Heart right ventricle (tissue), 16 donors: ENCODE data around the gene PLEKHA1. TPM values are rescaled to one million over a fixed set of nuclear protein-coding genes. Genes with fewer than 3 reads are reported as not detected.

Experiments used
- ATAC-seq, 8 donors: fragments of 200-7000 bp; cut with Tn5 transposase; one replicate each; pipeline ENCODE4 v1.9.1; 2020; ENCODE audit warnings: mild to moderate bottlenecking in 8 of 8, moderate library complexity in 8 of 8, moderate number of reproducible peaks in 1 of 8
- DNase-seq, 2 donors: peaks; one replicate each; pipeline ENCODE4 v3.0.0-alpha.2; 2020
- H3K27ac ChIP-seq, 10 donors: fragments of 200-600 bp; sonication (generic) in 2 of 10; one replicate each; pipeline versions ENCODE4 v1.5.0 to v1.8.0; 2020 to 2022; ENCODE audit warnings: mild to moderate bottlenecking in 3 of 10
- H3K27me3 ChIP-seq, 7 donors: fragments of 200-600 bp; one replicate each; pipeline ENCODE4 v1.8.0; 2021 to 2022; ENCODE audit warnings: mild to moderate bottlenecking in 2 of 7
- H3K36me3 ChIP-seq, 9 donors: fragments of 200-600 bp; sonication (generic) in 1 of 9; one replicate each; pipeline versions ENCODE4 v1.5.0 to v1.8.0; 2020 to 2022; ENCODE audit warnings: mild to moderate bottlenecking in 2 of 9
- H3K4me1 ChIP-seq, 9 donors: fragments of 200-600 bp; sonication (generic) in 1 of 9; one replicate each; pipeline versions ENCODE4 v1.5.0 to v1.8.0; 2020 to 2022; ENCODE audit warnings: mild to moderate bottlenecking in 4 of 9
- H3K4me3 ChIP-seq, 10 donors: fragments of 200-600 bp; sonication (generic) in 2 of 10; one replicate each; pipeline versions ENCODE4 v1.5.0 to v1.8.0; 2020 to 2022; ENCODE audit warnings: mild to moderate bottlenecking in 7 of 10, moderate library complexity in 2 of 10
- H3K9me3 ChIP-seq, 11 donors: fragments of 200-600 bp in 10 of 11; sonication (generic) in 2 of 11; one replicate each; pipeline versions ENCODE4 v1.5.0 to v1.8.0; 2013 to 2022; ENCODE audit warnings: mild to moderate bottlenecking in 2 of 11, control low read depth in 1 of 11, moderate library complexity in 1 of 11
- CTCF ChIP-seq, 9 donors: fragments of 200-600 bp; sonication (generic) in 2 of 9; IDR thresholded peaks; one replicate each; pipeline versions ENCODE4 v1.5.0 to v1.8.0; 2021 to 2022; ENCODE audit warnings: antibody characterized with exemption in 9 of 9, mild to moderate bottlenecking in 5 of 9, moderate library complexity in 1 of 9
- WGBS, 2 donors: extraction: QIAGEN DNeasy Blood & Tissue Kit; methylation state at CpG; one replicate each; pipeline ENCODE4 v1.1.7; 2013; ENCODE audit warnings: inconsistent platforms in 1 of 2; 5-methylcytosine and 5-hydroxymethylcytosine counted together
- intact Hi-C, 10 donors: fragments of 100-400 bp; cut with DNase I; formaldehyde crosslinking; loops; one replicate each; pipeline versions ENCODE4 v1.11.1 to v1.14.2; 2022
- polyA plus RNA-seq, 2 donors: library from polyadenylated mRNA; stranded (reverse); fragments of 200-250 nt; gene quantifications; one replicate each; pipeline ENCODE4 v1.2.3, GENCODE V29; 2013
- total RNA-seq, 10 donors: library from RNA; stranded (reverse); fragmentation: NEBNext Ultra II Directional in 3 of 10; extraction: Animal tissue kit (Norgen Biotek cat#: 25700) in 3 of 10; gene quantifications; one replicate each; pipeline versions ENCODE4 v1.2.1 to v1.2.4, GENCODE V29; 2021 to 2023
- donor health status: Arrhythmogenic right ventricular cardiomyopathy.
- donor health status: ischemic (EF 13 %, LVEDD 7.1; RV severe dilation, severe dysfunction).
- donor health status: healthy with polysubstance abuse.
- donor health status: DM: no; HTN: yes; CAD: no.
- donor health status: DM: no; HTN: no; CAD: no.
- donor health status: ischemic (EF 25% LVEDD 6.9; RV normal size, moderate dysfunction).
- donor health status: ischemic (EF 25% LVEDD 5.7; RV mildly dilated, moderate dysfunction).
- donor health status: healthy.
- donor health status: DM: yes; HTN: yes; CAD: no.
- donor health status: Ischemic cardiomyopathy.
- donor health status: ischemic (EF 35%, LVEDD 5.7; RV mildly dilated, moderate dysfunction).
- donor health status: nonischemic (EF 11% LVEDD 7.7; RV severe dilation, severe dysfunction).
- donor health status: DM: yes; HTN: yes; CAD: no.
- donor health status: PGD.
- donor health status: ischemic (EF 29% LVEDD 5.4; RV normal size, mild dysfunction).
- donor health status: nonischemic (EF 23%, LVEDD 6.1; RV moderate dilation, normal function).

PLEKHA1 gene
- total and polyA plus RNA-seq, 12 donors, result 16.7 to 72.9 (median 49.4) TPM

DNA sequence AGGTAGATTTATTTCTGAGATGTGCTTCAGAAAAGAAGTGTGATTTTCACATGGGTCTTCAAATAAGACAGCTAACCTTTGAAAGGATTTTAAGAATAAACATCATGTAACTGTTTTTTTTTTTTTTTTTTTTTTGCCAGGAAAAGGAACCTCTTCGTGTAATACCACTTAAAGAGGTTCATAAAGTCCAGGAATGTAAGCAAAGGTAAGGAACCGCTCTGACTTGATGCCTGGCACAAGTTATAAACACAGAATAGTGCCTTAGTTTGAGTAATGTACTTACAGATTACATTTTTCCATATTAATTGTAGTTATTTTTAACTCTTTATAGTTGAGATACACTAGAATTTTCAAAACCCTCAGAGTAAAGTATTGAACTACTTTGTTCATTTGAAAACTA lies 49.6 kb downstream of the PLEKHA1 start:
- intact Hi-C loops, result loop anchor here in 2 of 10 donors (5.0 kb wide), 2 partner anchors 47 to 82 kb away; no protein-coding TSS in a partner anchor
- H3K27ac ChIP-seq, result no peak overlapping the region
- 94 to 98% methylated on average over 2 of the region's 2 CpGs for WGBS, 2 donors
- H3K4me3 ChIP-seq, result no peak overlapping the region
- no peak for ATAC-seq
- H3K9me3 ChIP-seq, result no peaks in the 10 kb centered on the region
- no peaks in the 10 kb centered on the region for H3K27me3 ChIP-seq
- peaks cover 0 to 42% (median 35%) of the 10 kb centered on the region in 9 donors for H3K4me1 ChIP-seq
- peaks cover 0 to 95% (median 9%) of the 10 kb centered on the region in 9 donors for H3K36me3 ChIP-seq
- TF ChIP-seq CTCF (IDR thresholded peaks at IDR 0.05), result no peak
- DNase-seq, result no peak

DNA sequence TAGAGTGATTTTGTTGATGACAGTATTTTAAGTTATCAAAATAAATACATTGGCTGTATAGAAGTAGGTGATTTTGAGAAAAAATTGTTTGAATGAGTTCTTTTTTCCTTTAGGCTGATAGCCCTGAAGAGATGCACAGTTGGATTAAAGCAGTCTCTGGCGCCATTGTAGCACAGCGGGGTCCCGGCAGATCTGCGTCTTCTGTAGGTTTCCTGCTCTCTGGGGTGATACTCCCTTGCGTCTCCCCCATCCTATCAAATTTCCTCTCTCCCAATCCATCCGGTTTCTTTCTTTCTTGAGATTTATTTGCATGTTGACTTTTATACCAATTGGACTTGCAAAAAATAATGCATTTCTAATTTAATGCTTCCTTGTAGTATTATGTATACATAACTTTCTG lies 52.3 kb downstream of the PLEKHA1 start:
- no peak for DNase-seq
- ATAC-seq, result no peak
- Histone ChIP-seq H3K36me3 (peaks cover 0 to 95% (median 10%) of the 10 kb centered on the region in 9 donors), H3K9me3 (no peaks in the 10 kb centered on the region), H3K4me3 (no peak overlapping the region), H3K27me3 (no peaks in the 10 kb centered on the region), H3K27ac (no peak overlapping the region), H3K4me1 (peaks cover 0 to 16% (median 8%) of the 10 kb centered on the region in 9 donors)
- WGBS, 2 donors, result 76 to 89% methylated on average over 6 of the region's 6 CpGs
- intact Hi-C loops, result loop anchor here in 1 of 10 donors (5.0 kb wide), 1 partner anchor 35 kb away; no protein-coding TSS in a partner anchor
- no peak for TF ChIP-seq CTCF (IDR thresholded peaks at IDR 0.05)

DNA sequence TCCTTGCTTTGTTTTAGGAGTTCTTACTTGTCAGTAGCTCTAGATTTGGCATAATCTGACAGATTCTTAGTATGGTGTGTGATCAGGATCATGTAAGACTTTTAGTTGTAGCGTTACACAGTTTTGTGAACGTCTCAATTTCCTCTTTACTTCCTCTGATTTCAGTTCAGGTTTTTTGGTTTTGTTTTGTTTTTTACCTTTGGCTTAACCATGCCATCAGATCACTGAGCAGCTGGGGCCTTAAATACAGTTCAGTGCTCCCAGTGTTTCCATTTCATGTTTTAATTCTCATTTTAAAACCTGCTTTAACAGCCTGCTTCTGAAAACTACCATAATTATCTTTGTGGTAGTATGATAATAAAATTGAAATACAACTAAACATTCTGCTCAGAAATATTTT lies 52.8 kb downstream of the PLEKHA1 start:
- no peak for TF ChIP-seq CTCF (IDR thresholded peaks at IDR 0.05)
- H3K27ac ChIP-seq, result no peak overlapping the region
- ATAC-seq (no peak), DNase-seq (no peak)
- H3K4me3 ChIP-seq, result no peak overlapping the region
- no peaks in the 10 kb centered on the region for H3K9me3 ChIP-seq
- intact Hi-C loops, result loop anchor here in 1 of 10 donors (5.0 kb wide), 1 partner anchor 35 kb away; no protein-coding TSS in a partner anchor
- peaks cover 0 to 95% (median 12%) of the 10 kb centered on the region in 9 donors for H3K36me3 ChIP-seq
- H3K4me1 ChIP-seq, result peaks cover 0 to 12% (median 8%) of the 10 kb centered on the region in 9 donors
- no peaks in the 10 kb centered on the region for H3K27me3 ChIP-seq
- 69 to 78% methylated on average over 2 of the region's 2 CpGs for WGBS, 2 donors

- no peak overlapping the region for H3K27ac ChIP-seq
- TF ChIP-seq CTCF (IDR thresholded peaks at IDR 0.05), result peak; percentile 47 to 89 (median 70)
- H3K4me1 ChIP-seq, result no peaks in the 10 kb centered on the region
- no peak for DNase-seq
- H3K27me3 ChIP-seq, result no peaks in the 10 kb centered on the region
- H3K9me3 ChIP-seq, result peaks cover 0 to 14% (median 5%) of the 10 kb centered on the region in 11 donors
- WGBS, 2 donors, result 33 to 36% methylated on average over 3 of the region's 3 CpGs
- H3K4me3 ChIP-seq, result no peak overlapping the region
- intact Hi-C loops, result loop anchor here in 9 of 10 donors (1.0 to 10.0 kb wide), 9 partner anchors 91 to 138 kb away; partner anchors contain the start of gene DMBT1 (in 5 of the 9)
- H3K36me3 ChIP-seq, result peaks cover 0 to 35% (median 8%) of the 10 kb centered on the region in 9 donors
- peak in 1 of 8 donors; percentile 43 for ATAC-seq
Measured at GRCh38 chr10:122435212-122435827, 60.8 kb downstream of the PLEKHA1 start.
